D721Med (cell line): ENCODE measurements around the gene JOSD1.

Experiments
- DNase-seq: peaks from one replicate; pipeline ENCODE4 v3.0.0; 2011; ENCODE audit warnings: low spot score; ENCODE audit not compliant: insufficient read length
- FAIRE-seq: peaks from 2 replicates; lab custom pipeline; 2011; peaks lifted over from hg19 to GRCh38; lab: Jason Lieb, UNC
- CTCF ChIP-seq: IDR thresholded peaks from 2 replicates; pipeline ENCODE4 v1.5.1; 2012; ENCODE audit warnings: mild to moderate bottlenecking, control low read depth; ENCODE audit not compliant: insufficient read depth; ENCODE audit errors: missing control alignments

JOSD1 gene

DNA sequence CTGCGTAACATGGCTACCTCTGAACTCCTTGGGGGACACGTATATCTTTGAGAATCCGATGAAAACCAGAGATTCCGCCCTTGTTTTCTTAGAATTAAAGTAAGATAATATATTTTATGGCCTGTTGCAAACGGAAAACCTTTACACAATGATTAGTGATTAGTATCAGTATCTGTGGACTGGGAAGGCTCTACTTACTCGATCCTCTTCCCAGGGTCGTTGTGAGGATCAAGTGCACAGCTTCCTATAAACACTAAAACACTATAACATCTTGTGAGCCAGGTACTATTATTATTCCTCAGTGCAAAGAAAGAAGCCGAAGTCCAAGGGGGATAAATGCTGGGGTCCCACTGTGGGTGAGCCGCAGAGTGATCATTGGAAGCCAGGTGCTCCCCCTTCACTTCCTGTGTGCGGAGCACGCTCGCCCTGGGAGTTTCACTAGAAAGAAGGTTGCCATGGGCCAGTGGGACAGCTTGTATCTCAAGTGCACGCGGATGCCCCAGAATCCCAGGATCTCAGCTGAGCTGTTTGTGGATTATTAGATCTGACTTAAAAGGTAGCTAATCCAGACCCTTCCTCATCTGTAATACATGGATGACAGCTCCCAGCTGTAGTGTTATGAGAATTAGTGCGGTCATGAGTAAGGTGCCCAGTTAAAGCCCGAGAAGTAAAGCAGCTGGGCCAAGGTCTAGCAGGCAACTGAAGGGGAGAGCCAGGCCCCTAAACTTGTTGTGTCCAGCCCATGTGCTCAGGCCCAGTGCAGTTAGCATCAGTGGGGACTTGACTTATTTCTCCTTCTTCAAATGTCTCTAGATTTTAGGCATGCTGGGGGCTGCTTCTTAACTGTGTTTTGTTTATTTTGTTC lies 43.5 kb downstream of the JOSD1 start:
- no peak for DNase-seq
- FAIRE-seq = no peak
- TF ChIP-seq CTCF = no peak

- FAIRE-seq (no peak), DNase-seq (peak; percentile 77)
- TF ChIP-seq CTCF = no peak
Measured at GRCh38 chr22:38656256-38657044, 44.3 kb downstream of the JOSD1 start, which contains the start of the genes CBY1 and FAM227A. Gene CBY1 (plus strand): TSS chr22:38656638. CDS start chr22:38668055, 11,417 bp downstream. Gene FAM227A (minus strand): TSS chr22:38656392. CDS start chr22:38650168, 6,224 bp downstream.

DNA sequence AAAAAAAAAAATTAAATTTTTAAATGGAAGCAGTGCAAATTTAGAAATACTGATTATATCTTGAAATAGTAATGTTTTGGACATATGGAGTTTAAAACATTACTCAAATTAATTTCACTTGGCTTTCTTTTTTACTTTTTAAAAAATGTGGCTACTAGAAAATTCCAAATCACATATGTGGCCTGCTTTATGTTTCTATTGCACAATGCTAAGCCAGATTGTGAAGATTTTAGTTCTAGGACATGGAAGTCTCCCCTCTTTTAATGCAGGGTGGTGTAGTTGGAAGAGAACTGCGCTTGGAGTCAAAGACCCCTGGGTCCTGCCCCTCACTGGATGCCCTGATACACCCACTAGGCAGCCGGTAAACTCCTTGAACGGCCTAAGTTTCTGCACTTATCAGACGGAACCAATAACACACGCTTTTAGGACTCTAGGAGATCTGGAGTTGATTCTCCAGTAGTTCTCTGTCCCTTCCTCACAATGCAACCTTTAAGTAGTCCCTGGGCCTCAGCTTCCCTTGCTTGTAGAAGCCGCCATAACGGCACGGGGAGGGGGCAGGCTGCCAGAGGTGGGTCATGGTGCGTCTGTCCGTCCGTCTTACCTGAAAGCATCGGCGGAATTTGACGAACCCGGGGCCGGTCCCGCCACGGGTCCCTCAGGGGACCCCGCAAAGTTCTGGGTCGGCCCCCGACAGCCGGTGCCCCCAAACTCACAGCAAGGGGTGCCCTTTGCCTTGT lies 45.1 kb downstream of the JOSD1 start:
- TF ChIP-seq CTCF = no peak
- no peak for DNase-seq
- no peak for FAIRE-seq

DNA sequence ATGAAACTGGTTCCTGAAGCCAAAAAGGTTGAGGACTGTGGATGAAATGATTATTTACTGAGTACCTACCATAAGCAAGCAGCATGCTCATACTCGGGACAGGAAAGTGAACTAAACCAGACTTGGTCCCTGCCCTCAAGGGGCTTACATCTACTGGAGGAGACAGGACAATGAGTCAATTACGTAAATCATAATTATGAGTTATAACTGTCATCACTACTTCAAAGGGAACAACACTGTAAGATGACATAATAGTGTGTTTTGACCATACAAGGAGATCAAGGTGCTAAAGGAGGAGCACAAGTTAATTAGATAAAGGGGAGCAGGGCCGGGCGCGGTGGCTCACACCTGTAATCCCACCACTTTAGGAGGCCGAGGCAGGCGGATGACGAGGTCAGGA lies 47.0 kb downstream of the JOSD1 start:
- TF ChIP-seq CTCF = no peak
- no peak for FAIRE-seq

GRCh38 chr22:38652859-38653258 lies 47.9 kb downstream of the JOSD1 start:
- FAIRE-seq (no peak), DNase-seq (no peak)
- TF ChIP-seq CTCF = no peak

More for the DNA sequence above, 47.0 kb downstream of the JOSD1 start:
- no peak for DNase-seq

DNA sequence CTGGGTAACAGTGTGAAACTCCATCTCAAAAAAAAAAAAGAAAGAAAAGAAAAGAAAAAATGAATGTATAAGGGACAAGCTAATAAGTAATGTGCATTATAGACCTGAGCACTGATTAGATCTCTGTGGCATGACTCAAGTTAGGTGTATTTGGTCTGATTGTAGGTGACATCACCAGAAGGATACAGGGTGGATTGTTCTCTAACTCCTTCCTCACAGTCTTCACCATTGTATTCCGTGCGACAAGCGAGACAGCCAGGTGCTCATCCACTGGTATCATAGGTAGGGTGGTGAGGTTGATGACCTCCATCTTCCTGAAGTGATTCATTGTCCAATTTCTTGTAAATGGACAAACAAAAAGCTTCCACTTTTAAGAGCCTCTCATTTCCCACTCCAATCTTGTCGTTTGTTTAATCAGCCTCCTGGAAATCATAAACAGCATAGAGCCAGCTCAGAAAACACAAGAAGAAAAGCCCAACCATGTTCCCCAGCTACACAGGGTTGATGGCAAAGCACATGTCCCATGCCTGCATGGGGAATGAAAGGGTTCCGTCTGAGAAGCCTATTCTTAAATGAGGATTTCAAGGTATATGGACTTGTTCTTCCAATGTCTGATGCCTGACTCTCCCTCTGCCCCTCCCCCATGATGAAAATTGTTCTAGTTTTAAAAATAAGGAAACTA lies 50.8 kb downstream of the JOSD1 start:
- DNase-seq = no peak

More for the DNA sequence above, 50.8 kb downstream of the JOSD1 start:
- no peak for TF ChIP-seq CTCF
- FAIRE-seq = no peak
